ENCODE measurements around the gene CD96. TPM values are rescaled to one million over a fixed set of nuclear protein-coding genes. Genes with fewer than 3 reads are reported as not detected.

CD96 gene
- total RNA-seq, 1 donor from 2014 or later = 223 TPM

Other genes starting within 250 kb of the CD96 start
- gene ZBED2, start 53.1 kb downstream of the CD96 start, total RNA-seq = 13.1 and 14.2 TPM in 2 replicates
- 8.3 and 10.5 TPM in 2 replicates for gene PLCXD2, start 132.5 kb downstream of the CD96 start, total RNA-seq

Measured in T-helper 2 cell treated with Interferon-gamma antibody and Interleukin-4, amounts not matched to agents 100 ng/mL and 5 ng/mL, for 36 hours (primary cell).